NB4 (cell line): ENCODE results near the gene BOD1L1.

Experiments used
- MYC ChIP-seq: IDR thresholded peaks from 2 replicates; pipeline ENCODE4 v1.6.1; 2011; ENCODE audit warnings: low read depth, low read length
- POLR2A ChIP-seq: IDR thresholded peaks from 2 replicates; pipeline ENCODE4 v1.6.1; 2011; ENCODE audit warnings: mild to moderate bottlenecking; ENCODE audit not compliant: insufficient read length; ENCODE audit errors: extremely low read depth
- TF ChIP-seq, protein P1 (sequence below): IDR thresholded peaks from one replicate; pipeline ENCODE4 v1.5.1; 2012; ENCODE audit warnings: low read depth, low read length
- TF ChIP-seq, protein P2 (sequence below): IDR thresholded peaks from 2 replicates; pipeline ENCODE4 v1.6.1; 2011; ENCODE audit warnings: low read depth, low read length

DNA sequence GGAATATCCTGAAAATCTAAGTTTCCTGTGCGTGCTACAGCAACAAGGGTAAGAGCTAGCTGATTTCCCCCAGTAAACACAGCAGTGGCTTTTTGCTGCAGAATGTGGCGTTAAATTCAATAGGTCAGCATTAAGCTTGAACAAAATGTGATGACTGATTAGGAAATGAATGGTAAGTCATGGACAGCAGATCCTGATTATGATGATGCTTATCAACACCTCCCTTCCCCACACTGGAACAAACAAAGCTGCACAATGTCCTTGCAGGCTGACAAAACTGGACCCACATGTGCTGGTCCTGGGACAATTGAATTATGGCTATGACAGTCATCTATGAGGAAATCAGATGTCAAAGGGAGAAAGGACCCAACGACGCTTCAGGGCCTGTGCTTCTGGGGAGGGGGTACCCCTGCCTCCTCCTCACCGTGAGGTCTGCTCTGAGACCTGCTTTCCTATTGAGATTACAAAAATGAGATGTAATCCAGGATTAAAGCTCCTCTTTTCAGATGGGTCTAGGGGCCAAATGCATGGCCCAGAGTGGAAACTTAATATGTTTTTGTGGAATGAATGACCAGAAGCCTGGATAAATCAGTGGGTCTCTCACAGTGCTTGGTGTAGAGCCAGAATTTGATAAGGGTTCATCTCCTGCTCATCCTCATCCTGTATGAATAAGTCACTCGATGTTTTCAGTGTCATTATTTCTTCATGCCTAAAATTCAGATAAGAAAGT is 32.0 kb upstream of the BOD1L1 start:
- TF ChIP-seq POLR2A (no peak), MYC (no peak)
- TF ChIP-seq, protein P1, sequence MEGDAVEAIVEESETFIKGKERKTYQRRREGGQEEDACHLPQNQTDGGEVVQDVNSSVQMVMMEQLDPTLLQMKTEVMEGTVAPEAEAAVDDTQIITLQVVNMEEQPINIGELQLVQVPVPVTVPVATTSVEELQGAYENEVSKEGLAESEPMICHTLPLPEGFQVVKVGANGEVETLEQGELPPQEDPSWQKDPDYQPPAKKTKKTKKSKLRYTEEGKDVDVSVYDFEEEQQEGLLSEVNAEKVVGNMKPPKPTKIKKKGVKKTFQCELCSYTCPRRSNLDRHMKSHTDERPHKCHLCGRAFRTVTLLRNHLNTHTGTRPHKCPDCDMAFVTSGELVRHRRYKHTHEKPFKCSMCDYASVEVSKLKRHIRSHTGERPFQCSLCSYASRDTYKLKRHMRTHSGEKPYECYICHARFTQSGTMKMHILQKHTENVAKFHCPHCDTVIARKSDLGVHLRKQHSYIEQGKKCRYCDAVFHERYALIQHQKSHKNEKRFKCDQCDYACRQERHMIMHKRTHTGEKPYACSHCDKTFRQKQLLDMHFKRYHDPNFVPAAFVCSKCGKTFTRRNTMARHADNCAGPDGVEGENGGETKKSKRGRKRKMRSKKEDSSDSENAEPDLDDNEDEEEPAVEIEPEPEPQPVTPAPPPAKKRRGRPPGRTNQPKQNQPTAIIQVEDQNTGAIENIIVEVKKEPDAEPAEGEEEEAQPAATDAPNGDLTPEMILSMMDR: no peak
- TF ChIP-seq, protein P2, sequence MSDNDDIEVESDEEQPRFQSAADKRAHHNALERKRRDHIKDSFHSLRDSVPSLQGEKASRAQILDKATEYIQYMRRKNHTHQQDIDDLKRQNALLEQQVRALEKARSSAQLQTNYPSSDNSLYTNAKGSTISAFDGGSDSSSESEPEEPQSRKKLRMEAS: no peak
